Ishikawa (cell line): ENCODE data around the gene DUSP9.

Experiments
- CEBPB ChIP-seq: IDR thresholded peaks from 2 replicates; pipeline ENCODE4 v1.6.1; 2012
- CREB1 ChIP-seq: IDR thresholded peaks from 2 replicates; pipeline ENCODE4 v1.6.1; 2012; ENCODE audit warnings: low read depth
- EP300 ChIP-seq: IDR thresholded peaks from 2 replicates; pipeline ENCODE4 v1.6.1; 2012; ENCODE audit warnings: borderline replicate concordance
- FOXM1 ChIP-seq: IDR thresholded peaks from 2 replicates; pipeline ENCODE4 v1.6.1; 2012; ENCODE audit warnings: low read depth, borderline replicate concordance
- NFIC ChIP-seq: IDR thresholded peaks from 2 replicates; pipeline ENCODE4 v1.6.1; 2012
- RAD21 ChIP-seq: IDR thresholded peaks from 2 replicates; pipeline ENCODE4 v1.6.1; 2012; ENCODE audit warnings: low read depth
- TAF1 ChIP-seq: IDR thresholded peaks from 2 replicates; pipeline ENCODE4 v1.6.1; 2012; ENCODE audit warnings: low read depth, mild to moderate bottlenecking
- TEAD4 ChIP-seq: IDR thresholded peaks from 2 replicates; pipeline ENCODE4 v1.6.1; 2012
- YY1 ChIP-seq: IDR thresholded peaks from 2 replicates; pipeline ENCODE4 v1.6.1; 2012; ENCODE audit warnings: low read depth
- TF ChIP-seq, protein P1 (sequence below): IDR thresholded peaks from 2 replicates; pipeline ENCODE4 v1.6.1; 2012; ENCODE audit warnings: low read depth, mild to moderate bottlenecking
- TF ChIP-seq, protein P2 (sequence below): IDR thresholded peaks from 2 replicates; pipeline ENCODE4 v1.6.1; 2012
- TF ChIP-seq, protein P3 (sequence below): IDR thresholded peaks from 2 replicates; pipeline ENCODE4 v1.6.1; 2012

DNA sequence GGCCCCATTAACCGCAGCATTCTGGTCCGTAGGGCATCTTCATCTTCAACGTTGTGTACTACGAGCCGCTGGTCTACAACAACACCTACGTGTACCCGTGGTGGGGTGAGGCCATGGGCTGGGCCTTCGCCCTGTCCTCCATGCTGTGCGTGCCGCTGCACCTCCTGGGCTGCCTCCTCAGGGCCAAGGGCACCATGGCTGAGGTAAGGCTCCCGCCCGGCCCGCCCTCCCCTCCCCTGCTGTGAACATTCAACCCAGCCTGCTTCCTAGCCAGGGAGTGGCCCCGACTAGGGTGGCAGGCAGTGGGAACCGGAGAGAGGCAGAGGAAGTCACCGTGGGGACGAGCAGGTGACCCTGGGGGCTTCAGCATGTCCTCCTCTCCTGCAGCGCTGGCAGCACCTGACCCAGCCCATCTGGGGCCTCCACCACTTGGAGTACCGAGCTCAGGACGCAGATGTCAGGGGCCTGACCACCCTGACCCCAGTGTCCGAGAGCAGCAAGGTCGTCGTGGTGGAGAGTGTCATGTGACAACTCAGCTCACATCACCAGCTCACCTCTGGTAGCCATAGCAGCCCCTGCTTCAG, 47.8 kb downstream of the DUSP9 start:
- TF ChIP-seq CREB1 (no peak), YY1 (no peak), NFIC (no peak), EP300 (no peak), CEBPB (no peak), TEAD4 (no peak), FOXM1 (no peak), RAD21 (no peak), TAF1 (no peak)
- TF ChIP-seq, protein P1, sequence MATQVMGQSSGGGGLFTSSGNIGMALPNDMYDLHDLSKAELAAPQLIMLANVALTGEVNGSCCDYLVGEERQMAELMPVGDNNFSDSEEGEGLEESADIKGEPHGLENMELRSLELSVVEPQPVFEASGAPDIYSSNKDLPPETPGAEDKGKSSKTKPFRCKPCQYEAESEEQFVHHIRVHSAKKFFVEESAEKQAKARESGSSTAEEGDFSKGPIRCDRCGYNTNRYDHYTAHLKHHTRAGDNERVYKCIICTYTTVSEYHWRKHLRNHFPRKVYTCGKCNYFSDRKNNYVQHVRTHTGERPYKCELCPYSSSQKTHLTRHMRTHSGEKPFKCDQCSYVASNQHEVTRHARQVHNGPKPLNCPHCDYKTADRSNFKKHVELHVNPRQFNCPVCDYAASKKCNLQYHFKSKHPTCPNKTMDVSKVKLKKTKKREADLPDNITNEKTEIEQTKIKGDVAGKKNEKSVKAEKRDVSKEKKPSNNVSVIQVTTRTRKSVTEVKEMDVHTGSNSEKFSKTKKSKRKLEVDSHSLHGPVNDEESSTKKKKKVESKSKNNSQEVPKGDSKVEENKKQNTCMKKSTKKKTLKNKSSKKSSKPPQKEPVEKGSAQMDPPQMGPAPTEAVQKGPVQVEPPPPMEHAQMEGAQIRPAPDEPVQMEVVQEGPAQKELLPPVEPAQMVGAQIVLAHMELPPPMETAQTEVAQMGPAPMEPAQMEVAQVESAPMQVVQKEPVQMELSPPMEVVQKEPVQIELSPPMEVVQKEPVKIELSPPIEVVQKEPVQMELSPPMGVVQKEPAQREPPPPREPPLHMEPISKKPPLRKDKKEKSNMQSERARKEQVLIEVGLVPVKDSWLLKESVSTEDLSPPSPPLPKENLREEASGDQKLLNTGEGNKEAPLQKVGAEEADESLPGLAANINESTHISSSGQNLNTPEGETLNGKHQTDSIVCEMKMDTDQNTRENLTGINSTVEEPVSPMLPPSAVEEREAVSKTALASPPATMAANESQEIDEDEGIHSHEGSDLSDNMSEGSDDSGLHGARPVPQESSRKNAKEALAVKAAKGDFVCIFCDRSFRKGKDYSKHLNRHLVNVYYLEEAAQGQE: no peak
- TF ChIP-seq, protein P2, sequence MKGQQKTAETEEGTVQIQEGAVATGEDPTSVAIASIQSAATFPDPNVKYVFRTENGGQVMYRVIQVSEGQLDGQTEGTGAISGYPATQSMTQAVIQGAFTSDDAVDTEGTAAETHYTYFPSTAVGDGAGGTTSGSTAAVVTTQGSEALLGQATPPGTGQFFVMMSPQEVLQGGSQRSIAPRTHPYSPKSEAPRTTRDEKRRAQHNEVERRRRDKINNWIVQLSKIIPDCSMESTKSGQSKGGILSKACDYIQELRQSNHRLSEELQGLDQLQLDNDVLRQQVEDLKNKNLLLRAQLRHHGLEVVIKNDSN: no peak
- TF ChIP-seq, protein P3, sequence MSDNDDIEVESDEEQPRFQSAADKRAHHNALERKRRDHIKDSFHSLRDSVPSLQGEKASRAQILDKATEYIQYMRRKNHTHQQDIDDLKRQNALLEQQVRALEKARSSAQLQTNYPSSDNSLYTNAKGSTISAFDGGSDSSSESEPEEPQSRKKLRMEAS: no peak
